Esophagus squamous epithelium (tissue), 4 donors: ENCODE results near the gene TMSB15C.

Experiments
- CTCF ChIP-seq, 6 experiments: fragments of 450-650 bp in 4 of 6; fragments of 200-600 bp in 2 of 6; sonication (generic) in 2 of 6; IDR thresholded peaks; one replicate each; pipeline ENCODE4 v1.5.1; 2016 to 2019; ENCODE audit warnings: antibody characterized with exemption in 6 of 6, mild to moderate bottlenecking in 4 of 6, moderate library complexity in 4 of 6
- POLR2A ChIP-seq, 4 donors: fragments of 450-650 bp; IDR thresholded peaks; one replicate each; pipeline ENCODE4 v1.6.1; 2017; ENCODE audit warnings: antibody characterized with exemption in 4 of 4, mild to moderate bottlenecking in 4 of 4, moderate library complexity in 3 of 4

DNA sequence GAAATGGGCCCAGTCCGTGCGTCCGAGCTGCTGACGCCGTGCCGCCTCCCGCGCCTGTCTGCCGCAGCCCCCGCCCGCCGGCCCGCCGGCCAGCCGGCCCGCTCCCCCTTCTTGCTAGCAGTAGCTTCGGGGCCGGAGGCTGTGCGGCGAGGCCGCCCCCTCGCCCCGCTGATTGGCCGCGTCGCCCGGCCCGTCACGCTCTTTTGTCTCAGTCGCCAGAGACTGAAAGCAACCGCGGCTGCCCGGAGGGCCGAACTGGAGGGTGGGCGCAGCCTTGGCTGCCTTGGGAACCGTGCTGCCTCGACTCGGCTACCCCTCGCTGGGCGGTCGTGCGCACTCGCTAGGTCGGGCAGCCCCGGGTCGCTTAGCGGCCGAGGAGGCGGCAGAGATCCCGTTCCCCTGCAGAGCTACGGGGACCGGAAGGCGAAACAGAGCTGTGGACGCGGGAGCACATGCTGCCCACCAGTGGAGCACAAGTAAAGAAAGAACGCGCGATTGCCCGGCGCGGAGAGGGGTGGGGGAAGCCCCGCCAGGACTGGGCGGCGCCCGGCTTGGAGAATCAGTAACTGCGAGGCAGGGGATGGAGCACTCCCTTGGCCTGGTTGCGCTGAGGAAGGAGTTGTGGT is 36.4 kb upstream of the TMSB15C start, which contains the start of gene ZCCHC18:
- TF ChIP-seq CTCF (IDR thresholded peaks at IDR 0.05): no peak
- no peak for TF ChIP-seq POLR2A (IDR thresholded peaks at IDR 0.05)
